GM12891 (cell line): ENCODE data around the gene PHF13.

ENCODE experiments used
- POLR2A ChIP-seq: IDR thresholded peaks from 2 replicates; pipeline ENCODE4 v1.6.1; 2011; ENCODE audit warnings: low read depth, low read length, control low read depth
- POLR2AphosphoS5 ChIP-seq: IDR thresholded peaks from 2 replicates; pipeline ENCODE4 v1.6.1; 2011; ENCODE audit warnings: low read depth, low read length, control low read depth
- SPI1 ChIP-seq: IDR thresholded peaks from 2 replicates; pipeline ENCODE4 v1.6.1; 2011; ENCODE audit warnings: low read depth, low read length, control low read depth
- TAF1 ChIP-seq: IDR thresholded peaks from 2 replicates; pipeline ENCODE4 v1.6.1; 2011; ENCODE audit warnings: low read depth, low read length, control low read depth

DNA sequence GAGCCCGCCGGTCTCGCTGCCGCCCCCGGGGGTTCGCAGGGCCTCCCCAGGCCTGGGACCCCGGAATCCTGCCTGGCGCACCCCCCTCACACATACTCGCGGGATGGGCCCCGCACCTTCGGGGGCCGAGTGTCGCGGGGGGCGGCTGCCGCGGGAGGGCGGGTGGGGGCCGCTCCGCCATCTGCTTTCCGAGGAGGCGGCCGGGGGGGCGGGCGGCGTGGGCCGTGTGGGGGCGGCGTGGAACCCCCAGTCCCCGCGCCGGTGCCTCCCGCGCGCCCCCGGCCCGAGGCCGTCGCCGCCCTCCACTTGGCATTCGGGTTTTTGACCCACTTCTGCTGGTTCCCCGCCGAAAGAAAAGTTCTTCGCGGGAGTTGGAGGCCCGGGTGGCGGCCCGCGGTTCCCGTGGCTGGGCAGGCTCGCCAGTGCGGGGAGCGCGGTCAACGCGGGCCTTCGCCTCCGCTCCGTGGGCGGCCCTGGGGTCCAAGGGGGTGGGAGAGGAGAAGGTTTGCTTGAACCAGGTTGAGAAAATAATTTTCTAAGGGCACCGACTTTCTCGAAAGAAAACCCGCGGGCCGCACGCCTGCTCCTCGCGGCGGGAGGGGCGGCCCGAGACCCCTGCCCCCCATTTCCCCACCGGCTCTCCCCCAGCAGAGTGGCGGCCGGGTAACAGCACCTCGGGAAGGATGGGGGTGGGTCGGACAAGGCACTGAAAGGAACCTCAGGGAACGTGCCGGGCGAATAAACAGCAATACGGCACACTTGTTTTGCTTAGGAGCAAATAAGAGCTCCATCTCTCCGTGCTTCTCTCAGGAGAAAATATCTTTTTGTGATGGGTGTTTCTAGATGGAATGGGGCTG, 1.6 kb downstream of the PHF13 start:
- TF ChIP-seq POLR2AphosphoS5: no peak
- no peak for TF ChIP-seq POLR2A
- no peak for TF ChIP-seq TAF1
- TF ChIP-seq SPI1: no peak
